Esophagus (tissue), 2 donors: ENCODE measurements around the gene PXDN. TPM values are rescaled to one million over a fixed set of nuclear protein-coding genes. Genes with fewer than 3 reads are reported as not detected.
"Not testable (repeated sequence)": the region's sequence is repeated elsewhere in the genome, so short reads cannot be mapped to it uniquely, and the experiment has no call there.

Source experiments
- H3K27ac ChIP-seq, 2 donors: one replicate each; pipeline ENCODE4 v1.5.1; 2013; ENCODE audit warnings: low read depth in 2 of 2, mild to moderate bottlenecking in 2 of 2, inconsistent platforms in 1 of 2, low read length in 1 of 2, moderate library complexity in 1 of 2
- H3K27me3 ChIP-seq, 2 donors: one replicate each; pipeline ENCODE4 v1.6.1; 2013; ENCODE audit warnings: low read length in 2 of 2, control low read depth in 1 of 2, mild to moderate bottlenecking in 1 of 2; ENCODE audit not compliant: insufficient read depth in 2 of 2, control insufficient read depth in 1 of 2
- H3K36me3 ChIP-seq, 2 donors: one replicate each; pipeline ENCODE4 v1.6.1; 2013; ENCODE audit warnings: low read length in 1 of 2; ENCODE audit not compliant: control insufficient read depth in 2 of 2, insufficient read depth in 2 of 2
- H3K4me1 ChIP-seq, 2 donors: one replicate each; pipeline ENCODE4 v1.6.1; 2013; ENCODE audit warnings: low read length in 1 of 2; ENCODE audit not compliant: control insufficient read depth in 2 of 2, insufficient read depth in 2 of 2
- H3K4me3 ChIP-seq, 2 donors: one replicate each; pipeline ENCODE4 v1.5.1; 2013; ENCODE audit warnings: low read length in 2 of 2, mild to moderate bottlenecking in 2 of 2, low read depth in 1 of 2, moderate library complexity in 1 of 2
- H3K9me3 ChIP-seq, 2 donors: one replicate each; pipeline ENCODE4 v1.6.1; 2013; ENCODE audit warnings: mild to moderate bottlenecking in 2 of 2, low read depth in 1 of 2, low read length in 1 of 2, moderate library complexity in 1 of 2; ENCODE audit not compliant: control insufficient read depth in 2 of 2, insufficient read depth in 1 of 2
- WGBS, 2 donors: extraction: QIAGEN DNeasy Blood & Tissue Kit; methylation state at CpG; one replicate each; pipeline ENCODE4 v1.1.7; 2013; 5-methylcytosine and 5-hydroxymethylcytosine counted together
- polyA plus RNA-seq, 2 donors: library from polyadenylated mRNA; stranded (reverse); fragments of 200-250 nt; gene quantifications; one replicate each; pipeline ENCODE4 v1.2.3, GENCODE V29; 2013
- donor health status: healthy with polysubstance abuse.
- donor health status: Bipolar disorder and iron deficiency.

The PXDN gene
- polyA plus RNA-seq, 2 donors = 1.1 to 1.9 TPM

GRCh38 chr2:1727101-1727771 lies 17.1 kb downstream of the PXDN start:
- no peak overlapping the region for H3K27ac ChIP-seq
- H3K9me3 ChIP-seq = no peaks in the 10 kb centered on the region
- no peak overlapping the region for H3K4me3 ChIP-seq
- WGBS, 2 donors = 78 to 85% methylated on average over 22 of the region's 22 CpGs
- peaks cover 0 to 4% of the 10 kb centered on the region in 2 donors for H3K4me1 ChIP-seq
- H3K36me3 ChIP-seq = no peaks in the 10 kb centered on the region
- H3K27me3 ChIP-seq = no peaks in the 10 kb centered on the region

- WGBS, 2 donors = 73 to 81% methylated on average over 3 of the region's 3 CpGs
- Histone ChIP-seq H3K27me3 (no peaks in the 10 kb centered on the region), H3K36me3 (no peaks in the 10 kb centered on the region), H3K4me1 (peaks cover 0 to 4% of the 10 kb centered on the region in 2 donors), H3K4me3 (no peak overlapping the region), H3K27ac (no peak overlapping the region), H3K9me3 (no peaks in the 10 kb centered on the region)
Observed at GRCh38 chr2:1726558-1726957, 17.8 kb downstream of the PXDN start.

DNA sequence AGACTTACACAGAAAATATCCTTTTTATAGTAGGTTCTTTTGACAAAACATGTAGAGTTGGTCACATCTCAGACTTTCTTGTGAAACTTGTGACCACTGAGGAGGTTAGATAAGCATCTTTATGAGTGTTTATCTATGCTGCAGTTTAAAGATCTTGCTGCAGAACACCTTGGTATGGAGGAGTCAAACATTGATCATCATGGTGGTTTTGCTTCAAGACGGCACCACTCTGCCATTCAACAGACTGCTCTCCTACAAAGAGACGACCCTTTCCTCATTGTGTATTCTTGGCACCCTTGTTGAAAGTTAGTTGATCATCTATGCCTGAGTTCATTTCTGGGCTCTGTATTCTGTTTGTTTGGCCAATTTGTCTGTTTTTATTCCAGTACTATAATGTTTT lies 20.0 kb downstream of the PXDN start:
- H3K4me3 ChIP-seq, H3K4me1 ChIP-seq, H3K27ac ChIP-seq, H3K9me3 ChIP-seq, H3K36me3 ChIP-seq, H3K27me3 ChIP-seq: not testable (repeated sequence)
- WGBS, 2 donors = 71 to 79% methylated on average over 2 of the region's 2 CpGs

GRCh38 chr2:1723397-1724042 lies 20.8 kb downstream of the PXDN start:
- no peaks in the 10 kb centered on the region for H3K9me3 ChIP-seq
- 44 to 48% methylated on average over 4 of the region's 4 CpGs for WGBS, 2 donors

GRCh38 chr2:1722692-1723091 lies 21.6 kb downstream of the PXDN start:
- Histone ChIP-seq H3K4me1 (peaks cover 0 to 2% of the 10 kb centered on the region in 2 donors), H3K27me3 (no peaks in the 10 kb centered on the region), H3K36me3 (no peaks in the 10 kb centered on the region), H3K4me3 (no peak overlapping the region), H3K9me3 (no peaks in the 10 kb centered on the region), H3K27ac (no peak overlapping the region)
- whole genome bisulfite sequencing, 2 donors = 74 to 84% methylated on average over 3 of the region's 3 CpGs

More at GRCh38 chr2:1723397-1724042, 20.8 kb downstream of the PXDN start:
- no peak overlapping the region for H3K4me3 ChIP-seq
- H3K36me3 ChIP-seq = no peaks in the 10 kb centered on the region
- no peaks in the 10 kb centered on the region for H3K27me3 ChIP-seq
- H3K4me1 ChIP-seq = peaks cover 0 to 2% of the 10 kb centered on the region in 2 donors
- H3K27ac ChIP-seq = no peak overlapping the region

DNA sequence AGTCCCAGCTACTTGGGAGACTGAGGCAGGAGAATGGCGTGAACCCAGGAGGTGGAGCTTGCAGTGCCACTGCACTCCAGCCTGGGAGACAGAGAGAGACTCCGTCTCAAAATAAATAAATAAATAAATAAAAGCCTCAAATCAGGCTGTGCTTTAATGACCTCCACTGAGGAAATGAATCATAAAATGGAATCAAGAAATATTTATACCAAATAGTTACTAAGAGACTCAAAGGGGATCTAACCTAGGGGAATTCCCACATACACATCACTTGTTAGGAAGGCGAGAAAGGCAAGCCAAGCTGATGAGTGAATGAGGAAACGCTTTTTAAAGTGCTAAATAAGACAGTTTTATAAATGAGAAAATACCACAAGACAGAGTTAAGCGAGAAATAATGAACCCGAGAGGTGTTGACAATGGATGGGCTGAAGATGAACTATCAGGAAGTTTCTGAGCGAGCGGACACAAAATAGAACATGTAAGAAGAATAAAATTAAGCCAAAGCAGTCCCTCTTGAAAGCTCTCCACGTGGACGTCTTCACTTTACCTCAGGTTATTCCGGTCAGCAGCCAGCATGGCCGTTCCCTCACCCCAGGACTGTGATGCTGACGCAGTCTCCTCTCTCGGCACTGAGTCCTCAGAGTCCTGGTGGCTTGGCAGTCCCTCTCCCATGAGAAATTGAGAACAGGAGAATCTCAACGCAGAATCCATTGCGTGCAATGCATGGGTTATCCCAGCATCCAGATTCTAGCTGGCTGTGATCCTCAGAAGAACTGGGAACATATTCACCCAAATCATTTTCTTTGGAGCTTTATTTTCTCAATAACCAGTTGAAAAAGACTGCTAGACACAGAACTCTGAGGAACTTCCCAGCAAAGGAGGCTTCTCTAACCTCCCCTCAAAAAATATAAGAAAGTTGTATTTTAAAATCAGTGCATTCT lies 22.3 kb downstream of the PXDN start:
- no peaks in the 10 kb centered on the region for H3K9me3 ChIP-seq
- H3K4me1 ChIP-seq = peaks cover 0 to 2% of the 10 kb centered on the region in 2 donors
- H3K27me3 ChIP-seq = no peaks in the 10 kb centered on the region
- peak overlapping the region; percentile 61 to 64 for H3K27ac ChIP-seq
- H3K36me3 ChIP-seq = no peaks in the 10 kb centered on the region
- H3K4me3 ChIP-seq = no peak overlapping the region
- WGBS, 2 donors = 51 to 64% methylated on average over 16 of the region's 16 CpGs

DNA sequence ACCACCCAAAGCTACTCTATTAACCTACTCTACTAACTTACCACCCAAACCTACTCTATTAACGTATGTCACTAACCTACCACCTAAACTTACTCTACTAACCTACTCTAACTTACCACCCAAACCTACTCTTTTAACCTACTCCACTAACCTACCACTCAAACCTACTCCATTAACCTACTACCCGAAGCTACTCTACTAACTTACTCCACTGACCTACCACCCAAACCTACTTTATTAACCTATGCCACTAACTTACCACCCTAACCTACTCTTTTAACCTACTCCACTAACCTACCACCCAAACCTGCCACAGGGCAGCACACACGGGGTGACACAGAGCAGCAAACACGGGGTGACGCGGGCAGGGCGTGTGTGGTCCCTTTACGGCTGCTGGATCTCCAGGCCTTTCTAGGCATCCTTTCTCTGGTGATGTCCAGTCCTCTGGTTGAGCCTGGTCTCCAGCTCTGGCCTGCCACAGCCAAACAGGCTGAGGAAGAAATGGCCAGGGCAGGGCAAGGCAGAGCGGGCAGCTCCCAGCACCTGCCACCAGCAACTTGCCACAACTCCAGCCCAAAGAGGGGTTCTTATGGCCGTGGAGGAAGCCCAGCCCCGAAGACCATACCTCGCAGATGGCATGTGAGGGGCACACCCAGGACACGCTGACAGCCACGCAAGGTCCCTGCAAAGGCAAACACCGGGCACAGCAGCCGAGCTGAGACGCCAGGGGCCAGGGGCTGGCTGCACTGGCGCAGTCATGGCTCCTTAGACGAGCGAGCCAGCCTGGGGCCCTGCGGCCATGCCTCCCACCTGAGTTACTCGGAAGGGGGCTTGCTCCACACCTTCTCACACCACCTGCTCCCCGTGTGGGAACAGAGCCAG lies 25.7 kb downstream of the PXDN start:
- Histone ChIP-seq H3K27me3 (no peaks in the 10 kb centered on the region), H3K27ac (no peak overlapping the region), H3K36me3 (no peaks in the 10 kb centered on the region)

GRCh38 chr2:1717113-1717512 lies 27.2 kb downstream of the PXDN start:
- H3K4me1 ChIP-seq = peaks cover 5 to 8% of the 10 kb centered on the region in 2 donors

More for the DNA sequence above, 25.7 kb downstream of the PXDN start:
- Histone ChIP-seq H3K4me3 (no peak overlapping the region), H3K4me1 (peaks cover 5 to 6% of the 10 kb centered on the region in 2 donors), H3K9me3 (no peaks in the 10 kb centered on the region)
- WGBS, 2 donors = 90 to 97% methylated on average over 23 of the region's 23 CpGs

DNA sequence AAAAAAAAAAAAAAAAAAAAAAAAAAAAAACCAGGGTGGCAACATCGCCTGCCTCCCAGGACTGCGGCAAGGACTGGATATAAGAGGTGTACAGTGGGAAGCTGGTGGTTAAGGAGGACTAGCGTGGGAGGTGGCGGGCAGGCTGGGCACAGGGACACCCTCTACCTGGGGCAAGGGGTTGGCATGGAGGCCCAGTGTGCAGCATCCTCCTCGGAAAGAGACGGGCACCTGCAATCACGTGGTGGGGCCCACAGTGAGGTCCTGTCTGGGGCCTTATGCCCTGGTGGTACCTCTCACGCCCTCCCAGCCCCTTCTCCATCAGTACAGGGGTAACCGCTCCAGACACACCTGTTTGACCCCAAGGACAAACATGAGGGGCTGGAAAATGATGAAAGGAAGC lies 27.9 kb downstream of the PXDN start:
- Histone ChIP-seq H3K4me3 (no peak overlapping the region), H3K36me3 (no peaks in the 10 kb centered on the region)
- 87 to 96% methylated on average over 9 of the region's 9 CpGs for WGBS, 2 donors

More at GRCh38 chr2:1717113-1717512, 27.2 kb downstream of the PXDN start:
- Histone ChIP-seq H3K4me3 (no peak overlapping the region), H3K27me3 (no peaks in the 10 kb centered on the region), H3K9me3 (no peaks in the 10 kb centered on the region), H3K36me3 (no peaks in the 10 kb centered on the region), H3K27ac (peak overlapping the region in 1 of 2 donors; percentile 44)
- 33 to 60% methylated on average over 9 of the region's 9 CpGs for WGBS, 2 donors

More for the DNA sequence above, 27.9 kb downstream of the PXDN start:
- Histone ChIP-seq H3K27me3 (no peaks in the 10 kb centered on the region), H3K27ac (peak overlapping the region in 1 of 2 donors; percentile 44), H3K4me1 (peaks cover 5 to 8% of the 10 kb centered on the region in 2 donors), H3K9me3 (no peaks in the 10 kb centered on the region)
